ENCODE results near the gene CCDC68.

Gene CCDC68

GRCh38 chr18:54914816-54915215 lies 44.4 kb downstream of the CCDC68 start:
- no peak for DNase-seq

GRCh38 chr18:54911551-54911950 lies 47.7 kb downstream of the CCDC68 start:
- no peak for DNase-seq

GRCh38 chr18:54910161-54910919 lies 48.9 kb downstream of the CCDC68 start:
- DNase-seq, result no peak

GRCh38 chr18:54909538-54909937 lies 49.7 kb downstream of the CCDC68 start:
- no peak for DNase-seq

GRCh38 chr18:54906331-54907185 lies 52.7 kb downstream of the CCDC68 start:
- no peak for DNase-seq

DNA sequence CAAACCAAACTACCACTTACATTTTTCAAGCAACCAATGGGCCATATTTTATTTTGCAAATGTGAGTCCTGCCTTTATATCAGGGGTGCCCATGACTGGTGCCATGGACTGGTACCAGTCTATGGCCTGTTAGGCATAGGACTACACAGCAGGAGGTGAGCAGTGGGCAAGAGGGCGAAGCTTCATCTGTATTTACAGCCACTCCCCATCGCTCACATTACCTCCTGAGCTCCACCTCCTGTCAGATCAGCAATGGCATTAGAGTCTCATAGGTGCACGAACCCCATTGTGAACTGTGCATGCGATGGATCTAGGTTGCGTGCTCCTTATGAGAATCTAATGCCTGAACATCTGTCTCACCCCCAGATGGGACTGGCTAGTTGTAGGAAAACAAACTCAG lies 53.6 kb downstream of the CCDC68 start:
- no peak for DNase-seq

DNA sequence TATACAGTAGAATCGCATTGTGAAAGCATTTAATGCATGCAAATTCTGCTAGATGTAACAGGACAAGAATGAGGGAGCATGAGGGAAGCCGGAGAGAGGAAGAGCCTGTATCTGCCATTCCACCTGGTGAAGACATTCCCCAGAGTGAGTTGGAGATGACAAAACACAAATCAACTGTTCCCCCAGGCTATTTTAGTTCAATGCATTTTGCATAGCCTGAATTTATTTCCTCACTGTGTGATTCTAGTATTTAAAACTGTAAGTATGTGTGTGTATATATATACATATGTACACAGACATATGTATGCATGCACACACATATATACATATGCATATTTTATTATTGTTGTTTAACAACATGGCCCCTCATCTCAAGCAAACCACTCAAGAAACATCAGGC lies 54.7 kb downstream of the CCDC68 start:
- no peak for DNase-seq

DNA sequence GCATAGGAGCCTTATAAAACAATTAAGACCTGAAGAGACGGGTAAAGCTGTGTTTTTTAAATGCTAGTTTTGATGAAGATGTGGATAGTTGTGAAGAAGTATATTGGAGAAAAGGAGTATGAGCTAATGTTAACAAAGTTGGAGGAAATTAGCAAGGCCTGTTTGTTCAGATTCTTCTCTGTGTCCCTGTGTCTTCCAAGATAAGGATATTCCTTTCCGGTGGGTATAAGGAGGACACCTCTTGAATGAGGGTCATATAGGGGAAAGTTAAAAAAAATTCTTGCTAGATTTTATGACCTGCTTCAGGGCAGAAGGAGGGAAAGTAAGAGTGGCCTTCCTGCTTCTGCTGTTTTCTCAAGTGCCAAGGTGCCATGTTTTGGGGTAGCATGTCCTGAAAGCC lies 59.0 kb downstream of the CCDC68 start:
- no peak for DNase-seq

- no peak for DNase-seq
These were observed 59.8 kb downstream of the CCDC68 start for GRCh38 chr18:54899500-54899899.

GRCh38 chr18:54888933-54889332 lies 70.3 kb downstream of the CCDC68 start:
- no peak for DNase-seq

- no peak for DNase-seq
These were observed 70.9 kb downstream of the CCDC68 start for GRCh38 chr18:54888378-54888777.

- DNase-seq, result no peak
These were observed 75.3 kb downstream of the CCDC68 start for GRCh38 chr18:54883816-54884604.

- DNase-seq, result no peak
These were observed 76.9 kb downstream of the CCDC68 start for GRCh38 chr18:54882318-54882717.

GRCh38 chr18:54881229-54881768 lies 78.0 kb downstream of the CCDC68 start:
- DNase-seq, result no peak

- DNase-seq, result no peak
These were observed 78.7 kb downstream of the CCDC68 start for GRCh38 chr18:54880395-54881105.

GRCh38 chr18:54879691-54880090 lies 79.6 kb downstream of the CCDC68 start:
- DNase-seq, result no peak

- DNase-seq, result no peak
These were observed 80.5 kb downstream of the CCDC68 start for GRCh38 chr18:54878659-54879358.

- no peak for DNase-seq
These were observed 81.1 kb downstream of the CCDC68 start for GRCh38 chr18:54878159-54878622.

DNA sequence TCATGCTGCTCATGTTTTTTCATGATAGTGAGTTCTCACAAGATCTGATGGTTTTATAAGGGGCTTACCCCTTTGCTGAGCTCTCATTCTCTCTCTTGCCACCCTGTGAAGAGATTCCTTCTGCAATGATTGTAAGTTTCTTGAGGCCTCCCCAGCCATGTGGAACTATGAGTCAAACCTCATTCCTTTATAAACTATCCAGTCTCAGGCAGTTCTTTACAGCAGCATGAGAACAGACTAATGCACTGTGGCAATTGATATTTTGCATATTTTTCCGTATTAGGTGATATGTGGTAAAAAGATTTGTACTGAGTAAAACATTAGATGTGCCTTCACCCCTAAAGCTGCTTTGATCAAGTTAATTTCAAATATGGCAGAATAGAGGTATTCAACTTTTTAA lies 82.2 kb downstream of the CCDC68 start:
- no peak for DNase-seq

DNA sequence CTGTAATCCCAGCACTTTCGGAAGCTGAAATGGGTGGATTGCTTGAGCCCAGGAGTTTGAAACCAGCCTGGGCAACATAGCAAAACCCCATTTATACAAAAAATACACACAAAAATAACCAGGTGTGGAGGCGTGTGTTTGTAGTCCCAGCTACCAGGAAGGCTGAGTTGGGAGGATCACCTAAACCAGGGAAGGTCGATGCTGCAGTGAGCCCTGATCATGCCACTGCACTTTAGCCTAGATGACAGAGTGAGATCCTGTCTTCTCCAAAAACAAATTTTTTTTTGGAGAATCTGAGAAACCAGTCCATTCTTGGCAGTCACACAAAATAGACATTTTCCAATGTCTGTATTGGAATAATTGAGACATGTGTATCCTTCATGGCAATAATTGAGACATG lies 84.2 kb downstream of the CCDC68 start:
- no peak for DNase-seq

DNA sequence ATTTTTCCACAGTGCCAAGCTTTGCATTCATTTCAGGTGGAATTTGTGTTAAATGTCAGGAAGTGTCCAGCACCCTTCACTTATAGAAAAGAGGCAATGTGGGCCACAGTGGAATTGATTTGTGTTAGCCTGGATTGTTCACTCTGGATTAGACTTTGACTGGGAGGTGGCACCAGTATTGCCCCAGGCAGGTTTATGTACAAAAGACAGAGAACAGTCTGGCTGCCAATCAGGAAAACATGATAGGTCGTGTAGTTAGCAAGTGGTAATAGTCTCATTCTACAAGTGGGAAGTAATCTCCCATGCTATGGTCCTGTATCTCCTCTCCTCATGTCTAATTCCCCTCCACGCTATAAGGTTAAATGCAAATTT lies 85.4 kb downstream of the CCDC68 start:
- DNase-seq, result no peak

DNA sequence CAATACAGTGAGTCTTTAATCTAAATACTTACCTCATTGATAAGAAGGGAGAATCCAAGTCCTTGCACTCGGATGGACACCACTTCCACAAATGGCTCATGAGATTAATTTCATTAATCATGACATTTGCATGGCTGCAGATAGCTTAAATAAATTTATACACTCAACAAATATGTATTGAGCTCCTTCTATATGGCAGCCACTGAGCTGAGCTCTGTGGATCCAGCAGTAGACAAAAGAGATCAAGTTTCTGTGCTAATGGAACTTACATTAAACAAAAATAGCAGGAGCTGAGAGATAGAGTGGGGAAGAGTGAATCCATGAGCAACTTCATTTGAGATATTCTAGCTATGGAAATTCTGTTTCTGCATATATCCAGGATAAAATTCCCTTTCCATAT lies 86.6 kb downstream of the CCDC68 start:
- DNase-seq, result no peak
